Measurements from ENCODE around the gene RPL22.

The RPL22 gene

GRCh38 chr1:6154525-6155319 lies 44.7 kb downstream of the RPL22 start:
- DNase-seq (ENCODE audit: low read depth in 2 of 2), result no peak

- no peak for DNase-seq (ENCODE audit: low read depth in 2 of 2)
Observed at GRCh38 chr1:6152882-6153281, 46.5 kb downstream of the RPL22 start.

- DNase-seq (ENCODE audit: low read depth in 2 of 2), result no peak
Observed at GRCh38 chr1:6152181-6152580, 47.2 kb downstream of the RPL22 start.

GRCh38 chr1:6151291-6151822 lies 48.0 kb downstream of the RPL22 start:
- DNase-seq (ENCODE audit: low read depth in 2 of 2), result no peak

- no peak for DNase-seq (ENCODE audit: low read depth in 2 of 2)
Observed at GRCh38 chr1:6150006-6150938, 49.1 kb downstream of the RPL22 start.

GRCh38 chr1:6149597-6149996 lies 49.8 kb downstream of the RPL22 start:
- DNase-seq (ENCODE audit: low read depth in 2 of 2), result no peak

GRCh38 chr1:6148497-6149241 lies 50.7 kb downstream of the RPL22 start:
- peak; percentile 62 to 75 for DNase-seq (ENCODE audit: low read depth in 2 of 2)

- DNase-seq (ENCODE audit: low read depth in 2 of 2), result no peak
Observed at GRCh38 chr1:6145864-6146410, 53.5 kb downstream of the RPL22 start.

GRCh38 chr1:6145396-6145750 lies 54.0 kb downstream of the RPL22 start:
- no peak for DNase-seq (ENCODE audit: low read depth in 2 of 2)

GRCh38 chr1:6144647-6145395 lies 54.6 kb downstream of the RPL22 start:
- no peak for DNase-seq (ENCODE audit: low read depth in 2 of 2)

- DNase-seq (ENCODE audit: low read depth in 2 of 2), result no peak
Observed at GRCh38 chr1:6144175-6144574, 55.2 kb downstream of the RPL22 start.

GRCh38 chr1:6143395-6143794 lies 56.0 kb downstream of the RPL22 start:
- no peak for DNase-seq (ENCODE audit: low read depth in 2 of 2)

- no peak for DNase-seq (ENCODE audit: low read depth in 2 of 2)
Observed at GRCh38 chr1:6142734-6143133, 56.7 kb downstream of the RPL22 start.

- DNase-seq (ENCODE audit: low read depth in 2 of 2), result no peak
Observed at GRCh38 chr1:6142036-6142621, 57.3 kb downstream of the RPL22 start.

GRCh38 chr1:6141592-6141991 lies 57.8 kb downstream of the RPL22 start:
- no peak for DNase-seq (ENCODE audit: low read depth in 2 of 2)

GRCh38 chr1:6140413-6140812 lies 59.0 kb downstream of the RPL22 start:
- DNase-seq (ENCODE audit: low read depth in 2 of 2), result no peak

- no peak for DNase-seq (ENCODE audit: low read depth in 2 of 2)
Observed at GRCh38 chr1:6137758-6138157, 61.6 kb downstream of the RPL22 start.

GRCh38 chr1:6136516-6137220 lies 62.7 kb downstream of the RPL22 start:
- DNase-seq (ENCODE audit: low read depth in 2 of 2), result no peak

All from stimulated activated CD4-positive, alpha-beta T cell treated with anti-CD3 and anti-CD28 coated beads, Interleukin-1b, Interleukin-23, amount 100 ng/mL, for 4 hours (primary cell).